HepG2 (cell line): ENCODE results near the gene ISCA1. TPM values are rescaled to one million over a fixed set of nuclear protein-coding genes. Genes with fewer than 3 reads are reported as not detected.

ENCODE experiments used
- ATF4 ChIP-seq, 2 experiments: fragments of 450-650 bp in 1 of 2; sonication (generic) in 1 of 2; formaldehyde crosslinking; IDR thresholded peaks; 2 replicates each; pipeline versions ENCODE4 v1.5.0 to v1.8.0; 2020 to 2022; ENCODE audit warnings: mild to moderate bottlenecking in 1 of 2, missing genetic modification reagents in 1 of 2
- BORCS8-MEF2B ChIP-seq: sonication (generic); formaldehyde crosslinking; IDR thresholded peaks from 2 replicates; pipeline ENCODE4 v1.8.0; 2022; ENCODE audit warnings: mild to moderate bottlenecking, missing genetic modification reagents
- CENPX ChIP-seq: sonication (generic); formaldehyde crosslinking; IDR thresholded peaks from 2 replicates; pipeline ENCODE4 v1.9.0; 2021; ENCODE audit warnings: mild to moderate bottlenecking, missing genetic modification reagents, moderate library complexity
- CREBL2 ChIP-seq: sonication (generic); formaldehyde crosslinking; IDR thresholded peaks from 2 replicates; pipeline ENCODE4 v1.8.1; 2023; ENCODE audit warnings: missing genetic modification reagents, mild to moderate bottlenecking, borderline replicate concordance
- FIP1L1 ChIP-seq: fragments of 200-400 bp; formaldehyde crosslinking; IDR thresholded peaks from 2 replicates; pipeline ENCODE4 v1.6.1; 2018; ENCODE audit warnings: low read depth, mild to moderate bottlenecking, low read length, moderate library complexity, borderline replicate concordance; ENCODE audit not compliant: insufficient read depth
- HCFC1 ChIP-seq: fragments of 150-350 bp; IDR thresholded peaks from 2 replicates; pipeline ENCODE4 v1.6.1; 2014; ENCODE audit warnings: low read depth, low read length
- KAT2B ChIP-seq: fragments of 150-350 bp; IDR thresholded peaks from 2 replicates; pipeline ENCODE4 v1.6.1; 2014; ENCODE audit warnings: low read depth, low read length, borderline replicate concordance
- KDM1A ChIP-seq: IDR thresholded peaks from 2 replicates; pipeline ENCODE4 v1.6.1; 2016; ENCODE audit warnings: missing compliant biosample characterization
- LCORL ChIP-seq, 2 experiments: fragments of 450-650 bp in 1 of 2; sonication (generic) in 1 of 2; formaldehyde crosslinking in 1 of 2; IDR thresholded peaks; 2 replicates each; pipeline versions ENCODE4 v1.5.0 to v1.6.1; 2017 to 2020; ENCODE audit warnings: antibody characterized with exemption in 1 of 2, missing genetic modification reagents in 1 of 2
- MED1 ChIP-seq: sonication (generic); formaldehyde crosslinking; IDR thresholded peaks from 2 replicates; pipeline ENCODE4 v1.4.0; 2020; ENCODE audit warnings: missing genetic modification reagents
- MEIS1 ChIP-seq: sonication (generic); formaldehyde crosslinking; IDR thresholded peaks from 2 replicates; pipeline ENCODE4 v1.9.0; 2021; ENCODE audit warnings: mild to moderate bottlenecking, missing genetic modification reagents, moderate library complexity, borderline replicate concordance
- MXD1 ChIP-seq: sonication (generic); formaldehyde crosslinking; IDR thresholded peaks from 2 replicates; pipeline ENCODE4 v1.4.0; 2020; ENCODE audit warnings: mild to moderate bottlenecking, missing genetic modification reagents
- NFATC3 ChIP-seq: sonication (generic); formaldehyde crosslinking; IDR thresholded peaks from 2 replicates; pipeline ENCODE4 v1.5.1; 2020; ENCODE audit warnings: mild to moderate bottlenecking, missing genetic modification reagents
- NFRKB ChIP-seq: fragments of 450-650 bp; IDR thresholded peaks from 2 replicates; pipeline ENCODE4 v1.6.1; 2017
- NFYB ChIP-seq: sonication (generic); formaldehyde crosslinking; IDR thresholded peaks from 2 replicates; pipeline ENCODE4 v1.4.0; 2020; ENCODE audit warnings: missing genetic modification reagents
- POLR2AphosphoS2 ChIP-seq: IDR thresholded peaks from 2 replicates; pipeline ENCODE4 v1.6.1; 2011; ENCODE audit warnings: low read depth, low read length, improper control_type of control experiment
- SMARCE1 ChIP-seq: fragments of 450-650 bp; IDR thresholded peaks from 2 replicates; pipeline ENCODE4 v1.6.1; 2017; ENCODE audit warnings: borderline replicate concordance
- TOPORS ChIP-seq: sonication (generic); formaldehyde crosslinking; IDR thresholded peaks from 2 replicates; pipeline ENCODE4 v1.8.0; 2023; ENCODE audit warnings: mild to moderate bottlenecking, missing genetic modification reagents
- ZBTB21 ChIP-seq: sonication (generic); formaldehyde crosslinking; IDR thresholded peaks from 2 replicates; pipeline ENCODE4 v1.4.0; 2020; ENCODE audit warnings: missing genetic modification reagents
- ZNF124 ChIP-seq: sonication (generic); formaldehyde crosslinking; IDR thresholded peaks from 2 replicates; pipeline ENCODE4 v1.4.0; 2020; ENCODE audit warnings: missing genetic modification reagents
- ZNF335 ChIP-seq: sonication (generic); formaldehyde crosslinking; IDR thresholded peaks from 2 replicates; pipeline ENCODE4 v1.4.0; 2020; ENCODE audit warnings: missing genetic modification reagents
- ZNF562 ChIP-seq: sonication (generic); formaldehyde crosslinking; IDR thresholded peaks from 2 replicates; pipeline ENCODE4 v1.8.0; 2022; ENCODE audit warnings: missing genetic modification reagents, borderline replicate concordance
- ZNF616 ChIP-seq: sonication (generic); formaldehyde crosslinking; IDR thresholded peaks from 2 replicates; pipeline ENCODE4 v1.5.0; 2020; ENCODE audit warnings: low read depth, mild to moderate bottlenecking, missing genetic modification reagents
- ZNF672 ChIP-seq: sonication (generic); formaldehyde crosslinking; IDR thresholded peaks from 2 replicates; pipeline ENCODE4 v1.8.1; 2022; ENCODE audit warnings: missing genetic modification reagents
- ZSCAN5A ChIP-seq: sonication (generic); formaldehyde crosslinking; IDR thresholded peaks from 2 replicates; pipeline ENCODE4 v1.8.0; 2022; ENCODE audit warnings: mild to moderate bottlenecking, missing genetic modification reagents, borderline replicate concordance
- polyA plus RNA-seq, 8 experiments: library from polyadenylated mRNA; depleted of rRNA in 3 of 8; stranded (reverse) in 7 of 8; unstranded in 1 of 8; fragments of >200 nt; fragmentation: Illumina TruSeq in 4 of 8; extraction: Trizol in 4 of 8; gene quantifications; 2 replicates each; pipeline versions ENCODE4 v1.2.1 to v1.2.3, GENCODE V29; 2011 to 2016; ENCODE audit warnings: low read depth in 4 of 8, missing spikeins in 1 of 8, mixed read lengths in 1 of 8; ENCODE audit not compliant: insufficient read depth in 1 of 8
- total RNA-seq, 5 experiments: library from RNA; depleted of rRNA; stranded (reverse); fragments of >200 nt; fragmentation: Illumina TruSeq; extraction: Trizol; gene quantifications; 2 replicates each; pipeline ENCODE4 v1.2.3, GENCODE V29; 2016; ENCODE audit warnings: low read depth in 1 of 5

Gene ISCA1
- total and polyA plus RNA-seq, 2 of the 13 experiments (the other 11 are each of a cell fraction or from before 2014, with no cell fraction given), result 29.2 to 40.9 TPM

GRCh38 chr9:86282077-86282978 lies at the start of gene ISCA1 (continued):
- TF ChIP-seq NFRKB, result no peak
- peak; percentile 88 for TF ChIP-seq MXD1
- no peak; the same call in 1 of the 2 replicates for TF ChIP-seq ZNF124 (CRISPR knock-in tag)
- no peak for TF ChIP-seq ZNF672
- no peak for TF ChIP-seq POLR2AphosphoS2
- no peak for TF ChIP-seq ZSCAN5A (CRISPR knock-in tag)
- TF ChIP-seq HCFC1, result peak; percentile 60; the same call in 1 of the 2 replicates
- TF ChIP-seq ZNF616 (CRISPR knock-in tag), result no peak
- TF ChIP-seq CENPX (CRISPR knock-in tag), result no peak
- peak in 1 of 2 experiments; percentile 65; a peak in 1 of 4 replicates for TF ChIP-seq ATF4 (CRISPR knock-in tag; IDR thresholded peaks at IDR 0.05)
- no peak; the same call in 1 of the 2 replicates for TF ChIP-seq TOPORS (CRISPR knock-in tag)
- peak; percentile 96 for TF ChIP-seq ZBTB21 (CRISPR knock-in tag)
- no peak for TF ChIP-seq KAT2B
- no peak for TF ChIP-seq BORCS8-MEF2B (CRISPR knock-in tag)
- peak; percentile 69; the same call in 1 of the 2 replicates for TF ChIP-seq CREBL2 (CRISPR knock-in tag)
- no peak for TF ChIP-seq FIP1L1
- no peak for TF ChIP-seq ZNF562
- TF ChIP-seq LCORL (IDR thresholded peaks at IDR 0.05), result no peak
- TF ChIP-seq LCORL (CRISPR knock-in tag; IDR thresholded peaks at IDR 0.05), result no peak; the same call in 1 of the 2 replicates
- peak; percentile 78; the same call in 1 of the 2 replicates for TF ChIP-seq MEIS1 (CRISPR knock-in tag)
- TF ChIP-seq MED1 (CRISPR knock-in tag), result peak; percentile 19
- no peak for TF ChIP-seq ZNF335
- no peak for TF ChIP-seq NFATC3 (CRISPR knock-in tag)
- TF ChIP-seq SMARCE1, result no peak
- TF ChIP-seq NFYB (CRISPR knock-in tag), result peak; percentile 80
- 0 out of 2 replicates have a peak, but pooled peaks have one; percentile 10 for TF ChIP-seq KDM1A (CRISPR knock-in tag)
